H9 (cell line): ENCODE results near the gene PAK1. TPM values are rescaled to one million over a fixed set of nuclear protein-coding genes. Genes with fewer than 3 reads are reported as not detected.

Source experiments
- DNase-seq: peaks from one replicate; pipeline ENCODE4 v3.0.0-alpha.2; 2017
- H2AFZ ChIP-seq: one replicate; pipeline ENCODE4 v1.6.1; 2013; ENCODE audit warnings: mild to moderate bottlenecking, low read length, control low read depth, moderate library complexity
- H2AK5ac ChIP-seq: 2 replicates; pipeline ENCODE4 v1.6.1; 2013; ENCODE audit warnings: low read length, control low read depth, mixed read lengths; ENCODE audit not compliant: insufficient read length
- H2BK120ac ChIP-seq: one replicate; pipeline ENCODE4 v1.6.1; 2013; ENCODE audit warnings: low read depth, mild to moderate bottlenecking, low read length, control low read depth, inconsistent platforms; ENCODE audit not compliant: poor library complexity, severe bottlenecking
- H2BK12ac ChIP-seq: 2 replicates; pipeline ENCODE4 v1.6.1; 2013; ENCODE audit warnings: low read length, control low read depth, mixed read lengths, low read depth; ENCODE audit not compliant: insufficient read length
- H2BK15ac ChIP-seq: 2 replicates; pipeline ENCODE4 v1.6.1; 2013; ENCODE audit warnings: low read depth, low read length, control low read depth
- H2BK20ac ChIP-seq: one replicate; pipeline ENCODE4 v1.6.1; 2013; ENCODE audit warnings: low read depth, mild to moderate bottlenecking, low read length, control low read depth, inconsistent platforms; ENCODE audit not compliant: poor library complexity, severe bottlenecking
- H2BK5ac ChIP-seq: 2 replicates; pipeline ENCODE4 v1.6.1; 2013; ENCODE audit warnings: low read length, control low read depth, mixed read lengths; ENCODE audit not compliant: insufficient read length
- H3K14ac ChIP-seq: 2 replicates; pipeline ENCODE4 v1.6.1; 2013; ENCODE audit warnings: low read length, control low read depth; ENCODE audit not compliant: insufficient read depth
- H3K18ac ChIP-seq: 2 replicates; pipeline ENCODE4 v1.6.1; 2013; ENCODE audit warnings: low read depth, mild to moderate bottlenecking, mixed read lengths, low read length, control low read depth; ENCODE audit not compliant: insufficient read length
- H3K23ac ChIP-seq: 2 replicates; pipeline ENCODE4 v1.6.1; 2013; ENCODE audit warnings: low read length, control low read depth, mixed read lengths, low read depth; ENCODE audit not compliant: insufficient read length
- H3K23me2 ChIP-seq: 2 replicates; pipeline ENCODE4 v1.6.1; 2013; ENCODE audit warnings: low read depth, mild to moderate bottlenecking, mixed read lengths, low read length, control low read depth; ENCODE audit not compliant: insufficient read length, poor library complexity, severe bottlenecking
- H3K27ac ChIP-seq: 2 replicates; pipeline ENCODE4 v1.5.1; 2013; ENCODE audit warnings: low read length, control low read depth, mixed read lengths, low read depth; ENCODE audit not compliant: insufficient read length
- H3K27me3 ChIP-seq: 2 replicates; pipeline ENCODE4 v1.6.1; 2013; ENCODE audit warnings: low read length, control low read depth, inconsistent platforms; ENCODE audit not compliant: insufficient read depth
- H3K4ac ChIP-seq: 2 replicates; pipeline ENCODE4 v1.6.1; 2013; ENCODE audit warnings: low read depth, mild to moderate bottlenecking, control low read depth, inconsistent platforms, low read length, moderate library complexity
- H3K4me1 ChIP-seq: 2 replicates; pipeline ENCODE4 v1.6.1; 2013; ENCODE audit warnings: low read length, control low read depth, inconsistent platforms; ENCODE audit not compliant: insufficient read depth
- H3K4me2 ChIP-seq: 2 replicates; pipeline ENCODE4 v1.6.1; 2013; ENCODE audit warnings: low read length, control low read depth, mixed read lengths; ENCODE audit not compliant: insufficient read length, insufficient read depth
- H3K56ac ChIP-seq: 2 replicates; pipeline ENCODE4 v1.6.1; 2013; ENCODE audit warnings: low read depth, mild to moderate bottlenecking, mixed read lengths, low read length, control low read depth; ENCODE audit not compliant: insufficient read length
- H3K79me1 ChIP-seq: 2 replicates; pipeline ENCODE4 v1.6.1; 2013; ENCODE audit warnings: low read depth, mild to moderate bottlenecking, moderate library complexity, low read length, control low read depth, inconsistent platforms; ENCODE audit not compliant: insufficient read depth, poor library complexity, severe bottlenecking
- H3K79me2 ChIP-seq: 2 replicates; pipeline ENCODE4 v1.6.1; 2013; ENCODE audit warnings: low read length, control low read depth, inconsistent platforms; ENCODE audit not compliant: insufficient read depth
- H3K9ac ChIP-seq: 2 replicates; pipeline ENCODE4 v1.6.1; 2013; ENCODE audit warnings: low read length, control low read depth, mixed read lengths; ENCODE audit not compliant: insufficient read length; ENCODE audit errors: extremely low read depth
- H3K9me3 ChIP-seq: one replicate; pipeline ENCODE4 v1.6.1; 2013; ENCODE audit warnings: low read depth, low read length, inconsistent platforms; ENCODE audit not compliant: control insufficient read depth
- H3T11ph ChIP-seq: one replicate; pipeline ENCODE4 v1.6.1; 2013; ENCODE audit warnings: mild to moderate bottlenecking, low read length, control low read depth, inconsistent platforms
- H4K20me1 ChIP-seq: one replicate; pipeline ENCODE4 v1.6.1; 2013; ENCODE audit not compliant: control insufficient read depth, insufficient read length, insufficient read depth
- H4K5ac ChIP-seq: 2 replicates; pipeline ENCODE4 v1.6.1; 2013; ENCODE audit warnings: low read depth, mild to moderate bottlenecking, mixed read lengths, low read length, control low read depth; ENCODE audit not compliant: insufficient read length
- H4K8ac ChIP-seq: replicated peaks from 2 replicates; pipeline ENCODE4 v1.6.1; 2013; ENCODE audit warnings: low read length, control low read depth, mixed read lengths, low read depth; ENCODE audit not compliant: insufficient read length
- H4K91ac ChIP-seq: 2 replicates; pipeline ENCODE4 v1.6.1; 2013; ENCODE audit warnings: low read depth, mild to moderate bottlenecking, moderate library complexity, mixed read lengths, low read length, control low read depth; ENCODE audit not compliant: insufficient read length
- H3K27ac Mint-ChIP-seq, 3 experiments: 2 replicates in 2 of 3; 3 replicates in 1 of 3; pipeline ENCODE4 v1.8.0; 2020 to 2021; ENCODE audit warnings: mixed read lengths in 3 of 3, mild to moderate bottlenecking in 1 of 3, moderate library complexity in 1 of 3
- H3K27me3 Mint-ChIP-seq: 2 replicates; pipeline ENCODE4 v1.8.0; 2021; ENCODE audit warnings: low read depth, mild to moderate bottlenecking, moderate library complexity, mixed read lengths
- H3K36me3 Mint-ChIP-seq, 3 experiments: 2 replicates in 2 of 3; 3 replicates in 1 of 3; pipeline ENCODE4 v1.8.0; 2020 to 2021; ENCODE audit warnings: low read depth in 3 of 3, mixed read lengths in 3 of 3; ENCODE audit not compliant: insufficient read depth in 1 of 3
- H3K4me1 Mint-ChIP-seq, 2 experiments: 2 replicates each; pipeline ENCODE4 v1.8.0; 2020; ENCODE audit warnings: mixed read lengths in 2 of 2
- H3K4me3 Mint-ChIP-seq, 2 experiments: 2 replicates in 1 of 2; 3 replicates in 1 of 2; pipeline ENCODE4 v1.8.0; 2020 to 2021; ENCODE audit warnings: mild to moderate bottlenecking in 2 of 2, mixed read lengths in 2 of 2, moderate library complexity in 1 of 2
- H3K9me3 Mint-ChIP-seq, 2 experiments: 2 replicates in 1 of 2; 3 replicates in 1 of 2; pipeline ENCODE4 v1.8.0; 2020; ENCODE audit warnings: mild to moderate bottlenecking in 2 of 2, mixed read lengths in 2 of 2, moderate library complexity in 1 of 2
- CTCF ChIP-seq: fragments of 200-600 bp; sonication (generic); conservative IDR thresholded peaks from 3 replicates; pipeline ENCODE4 v1.8.0; 2021; ENCODE audit warnings: antibody characterized with exemption, mild to moderate bottlenecking
- total RNA-seq: library from RNA; stranded (reverse); gene quantifications from 2 replicates; pipeline ENCODE4 v1.2.1, GENCODE V29; 2021

PAK1 gene
- total RNA-seq, 1 experiment from 2014 or later = 122 TPM

- H3K27ac Mint-ChIP-seq = peak overlapping the region in 1 of 3 experiments; percentile 14; a peak in 1 of 7 replicates
Measured at GRCh38 chr11:77522215-77522614, 48.3 kb upstream of the PAK1 start.

More at GRCh38 chr11:77522215-77522614, 48.3 kb upstream of the PAK1 start:
- Histone ChIP-seq H3K9me3 (no peaks in the 10 kb centered on the region), H4K20me1 (no peaks in the 10 kb centered on the region), H3K4ac (no peak overlapping the region), H4K5ac (no peak overlapping the region), H2BK15ac (no peak overlapping the region), H3K9ac (no peak overlapping the region), H4K91ac (no peak overlapping the region), H3K14ac (no peak overlapping the region), H3K27me3 (no peaks in the 10 kb centered on the region), H3K4me2 (no peak overlapping the region), H3K56ac (no peak overlapping the region), H2BK5ac (no peak overlapping the region), H2AFZ (no peak overlapping the region), H3K23me2 (no peaks in the 10 kb centered on the region), H4K8ac (no peak overlapping the region), H3K18ac (no peak overlapping the region), H3K79me1 (no peaks in the 10 kb centered on the region), H3T11ph (no peak overlapping the region), H3K27ac (no peak overlapping the region), H2BK12ac (no peak overlapping the region), H2AK5ac (no peak overlapping the region), H2BK120ac (no peak overlapping the region), H2BK20ac (no peak overlapping the region), H3K79me2 (no peaks in the 10 kb centered on the region), H3K4me1 (peaks cover 9% of the 10 kb centered on the region; the same call in 1 of the 2 replicates), H3K23ac (no peak overlapping the region)
- no peak overlapping the region for H3K4me3 Mint-ChIP-seq
- H3K9me3 Mint-ChIP-seq = peaks cover 8 to 9% of the 10 kb centered on the region in 2 experiments
- peaks cover 3 to 12% (median 5%) of the 10 kb centered on the region in 3 experiments for H3K36me3 Mint-ChIP-seq
- H3K4me1 Mint-ChIP-seq = peaks cover 23 to 34% of the 10 kb centered on the region in 2 experiments
- no peak for DNase-seq
- no peaks in the 10 kb centered on the region for H3K27me3 Mint-ChIP-seq
- no peak for TF ChIP-seq CTCF
